OCI-M2 (cell line): ENCODE results near the gene GAS6.
"Not testable (repeated sequence)": the region's sequence is repeated elsewhere in the genome, so short reads cannot be mapped to it uniquely, and the experiment has no call there.

Source experiments
- DNase-seq: peaks from one replicate; lab custom pipeline; 2025; ENCODE audit not compliant: unreplicated experiment; lab: John Stamatoyannopoulos, UW

GAS6 gene

GRCh38 chr13:113840541-113841352 lies 23.1 kb downstream of the GAS6 start:
- no peak for DNase-seq

GRCh38 chr13:113839536-113840204 lies 24.2 kb downstream of the GAS6 start:
- DNase-seq = no peak

- no peak for DNase-seq
These were observed 25.1 kb downstream of the GAS6 start for GRCh38 chr13:113838711-113839201.

GRCh38 chr13:113837560-113838355 lies 26.1 kb downstream of the GAS6 start:
- no peak for DNase-seq

GRCh38 chr13:113836768-113837559 lies 26.9 kb downstream of the GAS6 start:
- no peak for DNase-seq

- DNase-seq = no peak
These were observed 28.2 kb downstream of the GAS6 start for GRCh38 chr13:113835461-113836270.

- no peak for DNase-seq
These were observed 29.2 kb downstream of the GAS6 start for GRCh38 chr13:113834496-113835200.

GRCh38 chr13:113834006-113834405 lies 29.9 kb downstream of the GAS6 start:
- not testable (repeated sequence) for DNase-seq

- no peak for DNase-seq
These were observed 30.6 kb downstream of the GAS6 start for GRCh38 chr13:113833111-113833830.

- no peak for DNase-seq
These were observed 31.2 kb downstream of the GAS6 start for GRCh38 chr13:113832631-113833030.

GRCh38 chr13:113832205-113832604 lies 31.7 kb downstream of the GAS6 start:
- no peak for DNase-seq

- DNase-seq = no peak
These were observed 32.8 kb downstream of the GAS6 start for GRCh38 chr13:113831061-113831460.

GRCh38 chr13:113830426-113830950 lies 33.4 kb downstream of the GAS6 start:
- DNase-seq = not testable (repeated sequence)

GRCh38 chr13:113828282-113828825 lies 35.5 kb downstream of the GAS6 start:
- DNase-seq = no peak

- DNase-seq = no peak
These were observed 36.9 kb downstream of the GAS6 start for GRCh38 chr13:113827021-113827420.

- not testable (repeated sequence) for DNase-seq
These were observed 37.4 kb downstream of the GAS6 start for GRCh38 chr13:113826446-113826845.

- DNase-seq = no peak
These were observed 38.0 kb downstream of the GAS6 start for GRCh38 chr13:113825841-113826240.

- no peak for DNase-seq
These were observed 40.1 kb downstream of the GAS6 start for GRCh38 chr13:113823771-113824170.
